ENCODE measurements around the gene SVOP.

- TF ChIP-seq, protein P1, sequence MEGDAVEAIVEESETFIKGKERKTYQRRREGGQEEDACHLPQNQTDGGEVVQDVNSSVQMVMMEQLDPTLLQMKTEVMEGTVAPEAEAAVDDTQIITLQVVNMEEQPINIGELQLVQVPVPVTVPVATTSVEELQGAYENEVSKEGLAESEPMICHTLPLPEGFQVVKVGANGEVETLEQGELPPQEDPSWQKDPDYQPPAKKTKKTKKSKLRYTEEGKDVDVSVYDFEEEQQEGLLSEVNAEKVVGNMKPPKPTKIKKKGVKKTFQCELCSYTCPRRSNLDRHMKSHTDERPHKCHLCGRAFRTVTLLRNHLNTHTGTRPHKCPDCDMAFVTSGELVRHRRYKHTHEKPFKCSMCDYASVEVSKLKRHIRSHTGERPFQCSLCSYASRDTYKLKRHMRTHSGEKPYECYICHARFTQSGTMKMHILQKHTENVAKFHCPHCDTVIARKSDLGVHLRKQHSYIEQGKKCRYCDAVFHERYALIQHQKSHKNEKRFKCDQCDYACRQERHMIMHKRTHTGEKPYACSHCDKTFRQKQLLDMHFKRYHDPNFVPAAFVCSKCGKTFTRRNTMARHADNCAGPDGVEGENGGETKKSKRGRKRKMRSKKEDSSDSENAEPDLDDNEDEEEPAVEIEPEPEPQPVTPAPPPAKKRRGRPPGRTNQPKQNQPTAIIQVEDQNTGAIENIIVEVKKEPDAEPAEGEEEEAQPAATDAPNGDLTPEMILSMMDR (IDR thresholded peaks at IDR 0.05), result no peak
- TF ChIP-seq ZFX (IDR thresholded peaks at IDR 0.05; ENCODE audit: borderline replicate concordance), result no peak
These were observed 16.9 kb downstream of the SVOP start for GRCh38 chr12:109004017-109004416.
